GM18517 (cell line): ENCODE data around the gene ITGB1BP1.

ENCODE experiments used
- ATAC-seq: cut with Tn5 transposase; IDR thresholded peaks from one replicate; pipeline ENCODE4 v1.9.1; 2021; ENCODE audit warnings: mild to moderate bottlenecking, moderate library complexity; ENCODE audit not compliant: unreplicated experiment

Gene ITGB1BP1

DNA sequence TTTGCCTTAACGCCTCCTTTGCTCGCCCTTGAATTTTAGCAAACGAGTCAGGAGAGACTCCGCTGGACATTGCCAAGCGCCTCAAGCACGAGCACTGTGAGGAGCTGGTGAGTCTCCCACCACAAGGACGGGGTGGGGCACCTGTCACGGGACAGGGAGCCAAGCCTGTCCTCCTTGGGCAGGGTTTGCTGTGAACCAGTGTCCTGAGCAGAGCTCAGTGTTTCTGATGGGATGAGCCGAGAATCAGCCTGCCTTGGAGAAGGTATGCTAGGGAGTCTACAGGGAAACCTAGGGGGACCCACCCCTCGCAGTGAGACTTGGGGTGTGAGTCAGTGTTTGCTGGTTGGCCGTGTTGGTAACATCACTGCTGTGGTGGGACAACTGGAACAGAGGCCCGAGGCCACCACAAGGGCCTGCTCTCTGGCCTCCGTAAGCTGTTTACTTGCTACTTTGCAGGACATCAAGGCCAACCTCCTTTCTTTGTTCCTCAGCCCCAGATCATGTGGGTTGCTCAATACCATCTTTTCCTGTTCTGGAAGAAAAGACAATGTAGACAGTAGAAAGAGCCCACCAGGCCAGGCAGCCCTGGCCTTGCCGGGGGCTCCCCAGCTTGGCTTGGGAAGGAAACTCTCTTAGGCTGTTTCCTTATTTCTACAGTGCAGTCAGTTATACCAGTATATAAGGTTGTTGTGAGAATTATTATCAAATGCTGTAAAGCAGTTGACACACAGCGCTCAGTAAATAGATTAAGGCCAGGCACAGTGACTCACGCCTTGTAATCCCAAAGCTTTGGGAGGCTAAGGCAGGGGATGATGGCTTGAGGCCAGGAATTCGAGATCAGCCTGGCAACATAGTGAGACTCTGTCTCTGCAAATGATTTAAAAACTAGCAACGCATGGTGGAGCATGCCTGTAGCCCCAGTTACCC is 42.4 kb downstream of the ITGB1BP1 start:
- no peak for ATAC-seq

DNA sequence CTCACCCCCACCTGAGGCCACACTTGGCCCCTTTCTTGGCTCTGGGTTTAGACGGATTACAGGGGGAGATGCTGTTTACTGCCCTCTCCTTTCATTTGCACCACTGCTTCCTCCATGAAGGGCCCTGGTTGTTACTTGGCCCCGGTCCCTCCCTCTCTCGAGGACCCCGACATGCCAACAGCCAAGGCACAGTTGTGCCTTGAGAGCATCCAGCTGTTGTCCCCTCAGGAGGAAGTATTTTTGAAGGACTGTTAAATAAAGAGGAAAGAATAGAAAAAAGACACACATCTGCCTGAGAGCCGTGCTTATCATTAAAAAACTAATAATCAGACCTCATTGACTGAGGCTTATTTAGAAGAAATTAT is 44.0 kb downstream of the ITGB1BP1 start:
- no peak for ATAC-seq

DNA sequence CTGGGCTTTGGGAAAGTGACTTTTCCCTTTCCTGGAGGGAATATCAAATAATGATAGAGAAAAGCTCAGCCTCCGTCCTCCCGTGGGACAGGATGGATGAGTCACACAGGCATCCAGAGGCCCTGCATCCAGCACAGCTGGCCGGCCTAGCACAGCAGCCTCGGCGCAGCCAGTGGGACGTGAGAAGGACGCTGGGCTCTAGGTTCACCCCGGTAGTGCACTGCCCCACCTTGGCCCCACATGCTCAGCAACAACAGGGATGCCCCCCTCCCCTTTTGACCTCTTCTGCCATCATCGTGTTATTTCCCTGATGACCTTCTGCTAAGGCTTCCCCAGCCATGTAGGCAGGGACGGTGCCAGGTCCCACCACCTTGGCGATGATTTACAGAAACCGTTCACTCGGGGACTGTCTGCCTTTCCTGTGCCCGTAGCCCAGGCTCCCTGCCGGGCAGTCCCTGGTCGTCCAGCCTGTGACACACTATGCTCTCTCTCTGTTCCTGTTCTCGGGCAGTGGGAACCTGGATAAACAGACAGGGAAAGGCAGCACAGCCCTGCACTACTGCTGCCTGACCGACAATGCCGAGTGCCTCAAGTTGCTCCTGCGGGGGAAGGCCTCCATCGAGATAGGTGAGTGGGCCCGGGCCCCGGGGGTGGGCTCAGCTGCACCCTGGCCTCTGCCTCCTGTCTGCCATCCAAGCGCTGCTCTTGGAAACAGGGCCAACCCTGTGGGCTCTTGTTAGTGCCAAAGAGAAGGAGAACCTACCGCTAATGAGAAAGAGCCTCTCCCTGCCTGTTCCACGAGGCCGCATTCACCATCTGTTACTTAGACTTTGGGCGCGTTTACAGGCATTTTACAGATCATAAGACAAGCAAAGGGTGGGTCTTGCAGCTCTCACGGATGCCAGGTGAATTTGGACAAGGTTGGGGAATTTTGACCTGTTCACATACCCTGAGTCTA is 44.6 kb downstream of the ITGB1BP1 start:
- no peak for ATAC-seq

- no peak for ATAC-seq
Observed at GRCh38 chr2:9377461-9378097, 45.7 kb downstream of the ITGB1BP1 start.

GRCh38 chr2:9375857-9376428 is 47.4 kb downstream of the ITGB1BP1 start:
- no peak for ATAC-seq

DNA sequence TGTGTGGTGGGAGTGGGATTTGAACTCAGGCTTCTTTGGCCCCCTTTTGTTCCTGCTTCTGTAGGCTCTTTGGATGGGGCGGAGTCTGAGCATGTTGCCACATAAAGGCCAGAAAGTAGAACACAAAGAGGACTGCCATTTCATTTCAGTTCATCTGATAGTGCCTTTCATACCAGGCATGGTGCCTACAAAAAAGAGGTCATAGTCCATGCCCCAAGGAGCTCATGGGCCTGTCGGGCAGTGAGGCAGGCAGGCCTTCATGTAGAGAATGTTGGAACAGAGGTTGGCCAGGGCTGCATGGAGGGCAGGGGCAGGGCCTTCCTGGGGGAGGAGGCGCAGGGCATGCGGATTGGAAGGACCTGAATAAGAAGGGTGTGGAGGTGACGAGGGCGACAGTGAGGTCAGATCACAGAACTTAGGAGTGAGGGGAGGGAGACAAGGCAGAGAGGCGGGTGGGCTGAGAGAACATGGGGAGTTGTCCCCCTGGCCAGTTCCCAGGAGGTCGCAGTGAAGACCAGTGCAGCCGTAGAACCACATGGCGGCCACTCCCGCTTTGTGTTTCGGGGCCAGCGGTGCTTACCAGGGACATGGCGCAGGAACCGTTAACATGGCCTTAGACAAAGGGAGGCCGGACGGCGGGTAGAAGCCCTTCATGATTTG is 49.1 kb downstream of the ITGB1BP1 start:
- ATAC-seq, result no peak

DNA sequence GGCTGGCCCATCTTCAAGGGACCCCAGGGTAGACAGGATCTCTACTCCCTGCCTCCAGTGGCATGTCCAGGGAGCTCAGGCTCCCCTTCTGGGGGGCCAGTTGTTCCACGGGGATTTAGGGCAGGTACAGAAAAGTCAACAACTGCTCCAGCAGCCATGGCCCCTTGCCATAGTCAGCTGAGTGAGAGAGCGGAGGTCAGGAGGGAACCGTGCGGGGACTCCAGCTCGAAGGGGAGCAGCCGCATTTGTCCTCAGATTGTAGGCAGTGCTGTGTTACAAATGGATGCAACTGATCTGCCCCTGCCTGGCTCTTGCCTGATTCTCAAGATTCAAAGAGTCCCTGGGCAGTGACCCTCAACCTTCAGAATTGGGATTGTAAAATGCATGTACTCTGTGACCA is 49.9 kb downstream of the ITGB1BP1 start:
- no peak for ATAC-seq

DNA sequence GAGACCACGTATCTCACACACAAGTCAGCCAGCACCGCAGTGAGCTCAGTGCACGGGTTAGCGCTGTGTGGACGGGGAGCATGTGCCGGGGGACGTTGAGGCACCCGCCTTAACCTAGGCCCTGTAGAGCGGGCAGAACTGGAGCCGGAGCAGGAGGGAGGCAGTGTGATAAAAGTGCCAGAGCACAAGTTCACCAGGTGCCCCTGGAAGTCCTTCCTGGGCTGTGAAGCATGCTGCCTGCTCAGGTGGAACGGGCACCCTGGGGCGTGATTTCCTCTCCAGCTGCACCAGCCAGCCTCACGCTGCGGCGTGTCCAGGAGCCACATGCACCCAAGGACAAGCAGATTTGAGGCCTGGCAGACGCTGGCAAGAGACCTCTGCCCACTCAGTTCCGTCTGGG is 50.3 kb downstream of the ITGB1BP1 start:
- no peak for ATAC-seq

DNA sequence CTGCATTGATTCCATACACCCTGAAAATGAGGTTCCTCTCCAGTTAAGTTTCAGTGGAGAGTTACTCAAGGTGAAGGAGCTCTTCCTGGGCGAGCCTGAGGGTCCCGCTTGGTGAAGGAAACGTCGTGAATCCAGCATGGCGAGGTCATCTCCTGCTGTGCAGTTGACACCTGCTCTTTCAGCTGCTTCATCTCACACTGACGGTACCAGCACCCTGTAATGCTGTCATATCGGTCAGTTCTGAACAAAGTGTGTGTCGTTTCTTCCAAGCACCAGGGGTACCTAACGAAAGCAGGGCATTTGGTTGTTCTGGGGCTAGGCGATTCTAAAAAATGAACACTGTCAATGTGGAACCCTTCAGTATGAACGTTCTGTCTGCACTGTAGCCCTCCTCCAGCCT is 52.6 kb downstream of the ITGB1BP1 start:
- no peak for ATAC-seq

DNA sequence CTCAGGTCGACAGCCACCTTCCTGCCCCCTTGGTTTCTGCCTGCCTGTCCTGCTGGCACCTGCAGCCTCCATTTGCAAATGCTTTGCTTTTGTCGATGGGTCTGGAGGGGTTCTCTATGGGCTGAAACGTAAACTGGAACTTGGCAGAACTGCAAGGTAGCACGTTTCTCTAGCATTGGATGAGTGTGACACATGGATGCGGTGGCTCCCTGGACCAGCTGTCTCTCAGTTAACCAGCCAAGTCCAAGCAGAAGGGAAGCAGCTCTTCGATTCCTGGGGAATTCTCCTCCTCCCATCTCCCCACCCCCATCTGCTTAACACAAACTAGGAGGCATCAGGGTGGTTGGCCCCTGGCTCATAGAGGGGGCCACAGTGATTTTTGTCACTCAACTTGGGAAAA is 57.3 kb downstream of the ITGB1BP1 start:
- ATAC-seq, result no peak

DNA sequence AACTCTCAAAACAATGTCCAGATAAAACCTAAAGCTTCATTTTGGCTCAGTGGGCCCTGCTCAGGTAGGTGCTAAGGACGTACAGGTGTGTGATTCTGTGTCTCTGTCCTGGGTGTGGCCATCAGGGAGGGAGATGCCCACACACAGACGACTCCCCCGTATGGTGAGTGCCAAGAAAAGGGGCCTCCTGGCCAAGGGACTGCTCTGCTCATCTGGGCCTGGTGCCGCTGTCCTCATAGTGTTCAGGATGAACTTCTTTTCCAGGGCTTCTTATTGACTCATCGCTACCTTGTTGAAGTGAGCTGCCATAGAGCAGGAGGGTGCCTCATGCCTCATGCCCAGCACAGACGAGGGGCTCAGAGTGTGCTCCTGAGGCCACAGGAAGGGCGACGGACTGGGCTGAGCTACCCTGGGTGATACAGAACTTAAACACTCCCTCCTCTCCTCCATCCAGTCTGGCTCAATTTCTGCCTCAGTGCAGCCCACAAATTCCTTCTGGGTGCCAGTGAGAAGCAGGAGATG is 57.8 kb downstream of the ITGB1BP1 start:
- ATAC-seq, result no peak

GRCh38 chr2:9364791-9365497 is 58.4 kb downstream of the ITGB1BP1 start:
- no peak for ATAC-seq

- ATAC-seq, result no peak
Observed at GRCh38 chr2:9364373-9364772, 59.0 kb downstream of the ITGB1BP1 start.

DNA sequence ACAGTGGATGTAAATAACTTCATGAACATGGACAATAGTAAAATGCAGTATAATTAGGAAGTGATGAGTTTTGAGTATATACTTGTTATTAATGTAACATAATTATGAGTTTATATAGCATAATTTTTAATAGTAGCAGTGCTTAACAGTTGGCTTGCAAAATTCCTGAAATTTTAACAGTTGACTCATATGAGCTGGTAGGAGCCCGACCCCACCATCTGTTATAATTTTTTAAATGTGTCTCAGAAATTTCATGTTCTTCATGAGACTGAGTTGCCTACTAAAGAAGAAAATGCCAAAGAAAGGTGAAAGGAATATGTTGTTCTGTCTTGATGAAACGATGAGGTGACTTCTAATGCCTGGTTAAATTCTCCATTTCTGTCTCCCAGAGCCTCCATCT is 62.6 kb downstream of the ITGB1BP1 start:
- ATAC-seq, result no peak

- ATAC-seq, result no peak
Observed at GRCh38 chr2:9360110-9360509, 63.2 kb downstream of the ITGB1BP1 start.

DNA sequence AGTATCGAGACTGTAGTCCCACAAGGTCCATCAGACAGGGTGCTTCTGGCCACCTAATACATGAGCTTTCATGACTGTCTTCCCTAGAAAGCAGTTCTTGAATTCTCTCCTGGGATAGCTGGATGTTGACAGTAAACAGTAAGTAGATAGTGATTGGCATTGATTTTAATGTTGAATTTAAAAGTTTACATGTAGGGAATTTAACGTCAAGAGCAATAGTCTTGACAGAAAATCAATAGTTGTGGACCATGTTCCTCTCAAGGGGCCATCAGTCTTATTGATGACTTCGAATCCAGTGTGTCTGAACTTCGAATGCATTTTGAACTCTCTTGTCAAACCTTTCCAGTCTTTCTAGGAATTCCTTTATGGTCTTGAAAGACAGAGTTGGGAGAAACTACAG is 63.9 kb downstream of the ITGB1BP1 start:
- ATAC-seq, result no peak

GRCh38 chr2:9358846-9359245 is 64.5 kb downstream of the ITGB1BP1 start:
- ATAC-seq, result no peak

- no peak for ATAC-seq
Observed at GRCh38 chr2:9356261-9356660, 67.1 kb downstream of the ITGB1BP1 start.

- no peak for ATAC-seq
Observed at GRCh38 chr2:9355716-9356115, 67.6 kb downstream of the ITGB1BP1 start.

GRCh38 chr2:9355270-9355669 is 68.1 kb downstream of the ITGB1BP1 start:
- ATAC-seq, result no peak
